ENCODE measurements around the gene MITF. TPM values are rescaled to one million over a fixed set of nuclear protein-coding genes. Genes with fewer than 3 reads are reported as not detected.
"Not testable (repeated sequence)": the region's sequence is repeated elsewhere in the genome, so short reads cannot be mapped to it uniquely, and the experiment has no call there.

MITF gene
- total RNA-seq, 1 donor from 2014 or later = 19.4 TPM

GRCh38 chr3:69902386-69902785 lies 163.1 kb downstream of the MITF start:
- H3K4me1 Mint-ChIP-seq (ENCODE audit: low read depth) = peaks cover 6% of the 10 kb centered on the region

GRCh38 chr3:69906351-69906966 lies 167.2 kb downstream of the MITF start:
- DNase-seq (ENCODE audit: low spot score, unreplicated experiment) = no peak
- Mint-ChIP-seq H3K4me3 (ENCODE audit: low read depth) (no peak overlapping the region), H3K4me1 (ENCODE audit: low read depth) (peaks cover 4% of the 10 kb centered on the region), H3K36me3 (ENCODE audit: insufficient read depth) (peaks cover 8% of the 10 kb centered on the region), H3K9me3 (ENCODE audit: low read depth) (peaks cover 11% of the 10 kb centered on the region), H3K27ac (no peak overlapping the region), H3K27me3 (no peaks in the 10 kb centered on the region)
- TF ChIP-seq CTCF (IDR thresholded peaks at IDR 0.05; ENCODE audit: unreplicated experiment) = no peak

More at GRCh38 chr3:69902386-69902785, 163.1 kb downstream of the MITF start:
- no peak for DNase-seq (ENCODE audit: low spot score, unreplicated experiment)
- no peak for TF ChIP-seq CTCF (IDR thresholded peaks at IDR 0.05; ENCODE audit: unreplicated experiment)
- Mint-ChIP-seq H3K4me3 (ENCODE audit: low read depth) (no peak overlapping the region), H3K9me3 (ENCODE audit: low read depth) (no peaks in the 10 kb centered on the region), H3K36me3 (ENCODE audit: insufficient read depth) (no peaks in the 10 kb centered on the region), H3K27me3 (no peaks in the 10 kb centered on the region), H3K27ac (no peak overlapping the region)

DNA sequence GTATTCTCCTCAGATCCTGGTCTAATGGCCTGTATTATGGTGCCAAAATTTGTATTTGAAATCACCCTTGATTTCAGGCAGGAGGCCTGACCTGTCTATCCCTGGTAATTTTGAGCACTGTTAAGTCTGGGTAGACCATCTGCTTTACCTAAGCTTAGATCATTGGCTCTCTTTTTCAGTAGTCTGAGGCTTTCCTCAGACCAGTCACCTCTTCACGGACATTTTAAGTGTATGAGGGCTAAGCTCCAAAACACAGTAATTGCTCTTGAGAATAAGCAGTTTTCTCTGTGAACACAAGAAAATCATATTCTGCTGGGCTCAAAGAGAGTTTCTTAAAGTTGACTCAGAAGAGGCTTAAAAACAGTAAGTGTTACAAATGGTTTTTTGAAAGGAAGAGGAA lies 168.3 kb downstream of the MITF start:
- Mint-ChIP-seq H3K36me3 (ENCODE audit: insufficient read depth) (peaks cover 8% of the 10 kb centered on the region), H3K4me1 (ENCODE audit: low read depth) (peaks cover 4% of the 10 kb centered on the region), H3K27me3 (no peaks in the 10 kb centered on the region), H3K9me3 (ENCODE audit: low read depth) (peaks cover 11% of the 10 kb centered on the region), H3K4me3 (ENCODE audit: low read depth) (no peak overlapping the region), H3K27ac (no peak overlapping the region)
- no peak for DNase-seq (ENCODE audit: low spot score, unreplicated experiment)
- TF ChIP-seq CTCF (IDR thresholded peaks at IDR 0.05; ENCODE audit: unreplicated experiment) = no peak

- not testable (repeated sequence) for H3K27me3 Mint-ChIP-seq; H3K27ac Mint-ChIP-seq; H3K4me3 Mint-ChIP-seq (ENCODE audit: low read depth); DNase-seq (ENCODE audit: low spot score, unreplicated experiment); H3K4me1 Mint-ChIP-seq (ENCODE audit: low read depth); H3K36me3 Mint-ChIP-seq (ENCODE audit: insufficient read depth)
- peaks cover 13% of the 10 kb centered on the region for H3K9me3 Mint-ChIP-seq (ENCODE audit: low read depth)
These were observed 170.6 kb downstream of the MITF start for GRCh38 chr3:69909859-69910258.

DNA sequence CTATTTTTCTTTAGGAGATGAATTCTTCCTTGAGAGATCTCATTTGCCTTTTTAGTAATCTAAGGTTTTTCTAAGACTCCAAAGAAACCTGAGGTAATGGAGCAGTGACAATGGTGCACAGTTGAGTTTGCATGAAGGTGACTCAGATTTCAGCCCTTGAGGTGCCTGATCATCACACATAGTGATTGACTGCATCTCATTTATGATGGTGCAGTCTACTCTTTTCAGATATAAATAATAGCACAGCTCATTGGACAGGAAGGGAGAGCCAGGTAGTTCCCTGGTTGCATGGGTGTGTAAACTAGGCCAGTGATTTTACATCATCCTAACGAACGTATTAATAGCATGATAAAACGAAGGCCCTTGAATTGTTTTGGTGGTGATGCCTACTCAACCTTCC lies 174.2 kb downstream of the MITF start:
- H3K9me3 Mint-ChIP-seq (ENCODE audit: low read depth) = peaks cover 13% of the 10 kb centered on the region
- no peak for DNase-seq (ENCODE audit: low spot score, unreplicated experiment)
- no peaks in the 10 kb centered on the region for H3K27me3 Mint-ChIP-seq
- no peak overlapping the region for H3K4me3 Mint-ChIP-seq (ENCODE audit: low read depth)
- no peaks in the 10 kb centered on the region for H3K4me1 Mint-ChIP-seq (ENCODE audit: low read depth)
- no peak for TF ChIP-seq CTCF (IDR thresholded peaks at IDR 0.05; ENCODE audit: unreplicated experiment)
- H3K27ac Mint-ChIP-seq = no peak overlapping the region
- peaks cover 9% of the 10 kb centered on the region for H3K36me3 Mint-ChIP-seq (ENCODE audit: insufficient read depth)

DNA sequence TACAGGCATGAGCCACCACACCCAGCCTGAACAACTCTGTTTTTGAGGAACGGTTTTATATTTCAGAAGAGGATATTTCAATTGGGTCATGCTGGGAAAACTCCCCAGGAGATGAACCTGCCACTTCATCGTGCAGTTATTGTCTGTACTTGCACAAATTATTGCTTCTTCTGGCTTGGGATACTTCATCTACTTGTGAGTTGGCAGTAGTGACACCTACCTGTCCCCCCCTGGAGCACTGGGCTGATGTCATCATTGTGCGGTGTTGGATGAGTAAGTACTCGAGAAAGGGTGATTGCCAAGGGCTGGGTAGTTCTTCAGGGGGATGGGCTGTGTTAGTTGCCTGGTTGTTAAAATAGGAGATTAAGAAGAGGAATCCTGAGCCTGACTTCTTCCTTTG lies 175.1 kb downstream of the MITF start:
- no peak for TF ChIP-seq CTCF (IDR thresholded peaks at IDR 0.05; ENCODE audit: unreplicated experiment)

More for the DNA sequence above, 175.1 kb downstream of the MITF start:
- Mint-ChIP-seq H3K27ac (no peak overlapping the region), H3K9me3 (ENCODE audit: low read depth) (peaks cover 8% of the 10 kb centered on the region), H3K36me3 (ENCODE audit: insufficient read depth) (peaks cover 6% of the 10 kb centered on the region), H3K27me3 (no peaks in the 10 kb centered on the region), H3K4me1 (ENCODE audit: low read depth) (no peaks in the 10 kb centered on the region), H3K4me3 (ENCODE audit: low read depth) (no peak overlapping the region)
- DNase-seq (ENCODE audit: low spot score, unreplicated experiment) = no peak

All from progenitor cell of endocrine pancreas (in vitro differentiated cells).